Testis (tissue), 2 donors: ENCODE data around the gene NKRF.

Experiments used
- POLR2A ChIP-seq: fragments of 450-650 bp; IDR thresholded peaks from one replicate; pipeline ENCODE4 v1.6.1; 2017; ENCODE audit warnings: antibody characterized with exemption, mild to moderate bottlenecking, moderate library complexity
- TF ChIP-seq, protein P1 (sequence below), 3 experiments: fragments of 450-650 bp in 2 of 3; fragments of 200-600 bp in 1 of 3; sonication (generic) in 1 of 3; IDR thresholded peaks; one replicate each; pipeline ENCODE4 v1.5.1; 2016 to 2019; ENCODE audit warnings: antibody characterized with exemption in 3 of 3, mild to moderate bottlenecking in 2 of 3, moderate library complexity in 1 of 3

DNA sequence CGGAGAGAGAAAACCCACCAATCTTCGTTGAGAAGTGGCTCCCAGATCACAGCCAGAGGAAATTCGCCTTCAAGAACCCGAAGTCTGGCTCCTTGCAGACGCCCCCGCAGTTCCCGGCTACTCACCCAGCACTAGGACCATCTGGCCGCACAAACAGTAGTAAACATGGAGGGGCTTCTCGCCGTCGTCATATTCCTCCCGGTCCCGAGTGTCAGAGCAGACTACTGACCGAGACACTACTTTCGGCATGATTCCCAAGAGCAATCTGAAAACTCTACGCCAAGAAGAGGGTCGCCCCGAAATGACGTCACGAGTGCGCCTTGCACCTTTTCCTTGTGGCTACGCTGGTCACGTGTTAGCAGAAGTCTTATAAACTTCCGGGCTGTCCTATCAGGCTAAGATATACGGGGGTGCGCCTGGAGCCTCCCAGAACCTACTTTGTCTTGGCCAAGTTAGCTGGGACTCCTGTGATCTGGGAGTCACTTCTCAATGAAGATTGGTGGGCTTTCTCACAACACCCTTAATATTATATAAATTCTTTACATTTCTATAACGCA is 41.0 kb downstream of the NKRF start, which contains the start of gene STEEP1:
- TF ChIP-seq, protein P1, sequence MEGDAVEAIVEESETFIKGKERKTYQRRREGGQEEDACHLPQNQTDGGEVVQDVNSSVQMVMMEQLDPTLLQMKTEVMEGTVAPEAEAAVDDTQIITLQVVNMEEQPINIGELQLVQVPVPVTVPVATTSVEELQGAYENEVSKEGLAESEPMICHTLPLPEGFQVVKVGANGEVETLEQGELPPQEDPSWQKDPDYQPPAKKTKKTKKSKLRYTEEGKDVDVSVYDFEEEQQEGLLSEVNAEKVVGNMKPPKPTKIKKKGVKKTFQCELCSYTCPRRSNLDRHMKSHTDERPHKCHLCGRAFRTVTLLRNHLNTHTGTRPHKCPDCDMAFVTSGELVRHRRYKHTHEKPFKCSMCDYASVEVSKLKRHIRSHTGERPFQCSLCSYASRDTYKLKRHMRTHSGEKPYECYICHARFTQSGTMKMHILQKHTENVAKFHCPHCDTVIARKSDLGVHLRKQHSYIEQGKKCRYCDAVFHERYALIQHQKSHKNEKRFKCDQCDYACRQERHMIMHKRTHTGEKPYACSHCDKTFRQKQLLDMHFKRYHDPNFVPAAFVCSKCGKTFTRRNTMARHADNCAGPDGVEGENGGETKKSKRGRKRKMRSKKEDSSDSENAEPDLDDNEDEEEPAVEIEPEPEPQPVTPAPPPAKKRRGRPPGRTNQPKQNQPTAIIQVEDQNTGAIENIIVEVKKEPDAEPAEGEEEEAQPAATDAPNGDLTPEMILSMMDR (IDR thresholded peaks at IDR 0.05), result no peak
- no peak for TF ChIP-seq POLR2A
